ENCODE results near the gene PRKCE.

The PRKCE gene

GRCh38 chr2:46067062-46067461 lies 415.6 kb downstream of the PRKCE start:
- no peak for DNase-seq

GRCh38 chr2:46067501-46068305 lies 416.2 kb downstream of the PRKCE start:
- DNase-seq = no peak

GRCh38 chr2:46068636-46069035 lies 417.2 kb downstream of the PRKCE start:
- no peak for DNase-seq

- no peak for DNase-seq
Measured at GRCh38 chr2:46071074-46071473, 419.6 kb downstream of the PRKCE start.

- no peak for DNase-seq
Measured at GRCh38 chr2:46072101-46072820, 420.8 kb downstream of the PRKCE start.

DNA sequence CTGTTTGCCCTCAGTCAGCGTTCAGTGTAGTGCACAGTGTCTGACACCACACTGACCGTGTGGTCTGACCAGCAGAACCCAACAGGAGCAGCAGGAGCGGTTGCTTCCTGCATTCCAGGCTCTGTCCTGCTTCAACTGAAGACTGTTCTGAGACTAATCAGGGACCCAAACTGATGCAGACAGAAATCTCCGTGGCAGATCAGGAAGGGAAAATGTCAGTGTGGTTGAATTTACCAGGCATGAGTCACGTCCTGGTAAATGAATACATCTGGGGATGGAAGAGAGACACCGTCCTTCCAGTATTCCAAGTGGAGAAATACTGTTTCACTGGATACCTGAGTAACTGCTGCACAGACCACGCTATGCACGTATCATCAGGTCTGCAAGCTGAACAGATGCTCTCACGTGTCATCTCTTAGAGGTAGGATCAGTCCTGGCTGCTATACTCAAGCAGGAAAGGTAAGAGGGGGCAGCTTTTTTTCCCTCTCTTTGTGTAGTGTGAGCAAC lies 422.1 kb downstream of the PRKCE start:
- no peak for DNase-seq

GRCh38 chr2:46074501-46074900 lies 423.0 kb downstream of the PRKCE start:
- DNase-seq = no peak

DNA sequence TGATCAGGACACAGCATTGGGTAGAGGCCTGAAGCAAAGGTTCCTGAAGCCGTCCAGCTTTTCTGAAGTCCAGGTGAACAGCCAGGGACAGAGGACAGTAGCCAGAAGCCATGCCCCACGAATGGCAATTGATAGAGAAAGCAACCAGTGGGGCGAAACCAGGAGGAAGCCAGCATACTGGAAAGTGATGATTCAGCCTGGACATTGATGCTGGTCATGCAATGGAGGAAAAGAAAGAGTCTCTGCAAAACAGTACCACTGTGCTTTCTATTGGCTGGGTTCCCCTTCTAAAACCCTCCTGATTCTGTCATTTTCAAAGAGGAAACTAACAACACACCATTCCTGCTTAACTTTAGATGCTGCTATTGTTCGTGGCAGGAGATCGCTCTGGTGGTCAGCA lies 424.4 kb downstream of the PRKCE start:
- no peak for DNase-seq

- DNase-seq = no peak
Measured at GRCh38 chr2:46076251-46076650, 424.8 kb downstream of the PRKCE start.

- DNase-seq = no peak
Measured at GRCh38 chr2:46076875-46077274, 425.4 kb downstream of the PRKCE start.

GRCh38 chr2:46077522-46078107 lies 426.1 kb downstream of the PRKCE start:
- DNase-seq = no peak

DNA sequence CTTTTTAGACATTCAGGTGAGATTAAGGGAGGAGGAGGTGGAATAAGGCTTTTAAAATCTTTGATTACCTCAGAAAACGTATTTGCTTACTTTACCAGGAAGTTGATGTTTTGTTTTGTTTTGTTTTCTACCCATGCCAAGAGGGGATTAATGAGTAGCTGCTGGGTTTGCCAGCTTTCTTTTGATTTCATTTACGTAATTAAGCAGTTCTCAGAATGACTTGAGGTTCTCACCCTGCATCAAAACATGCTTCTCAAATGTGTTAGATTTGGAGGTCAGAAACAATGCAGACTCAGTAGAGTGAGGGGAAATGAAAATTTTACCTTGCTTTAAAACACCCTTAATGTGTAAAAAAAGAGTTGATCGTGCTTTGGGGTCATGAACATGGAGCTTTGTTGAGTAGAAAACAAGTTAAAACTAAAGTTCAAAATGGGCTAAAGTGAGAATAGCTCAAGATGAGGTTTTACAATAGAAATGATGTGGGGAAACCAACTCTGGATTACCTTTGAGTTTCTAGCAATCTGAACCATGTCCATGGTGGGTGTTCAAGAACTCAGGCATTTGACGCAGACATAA lies 428.6 kb downstream of the PRKCE start:
- no peak for DNase-seq

DNA sequence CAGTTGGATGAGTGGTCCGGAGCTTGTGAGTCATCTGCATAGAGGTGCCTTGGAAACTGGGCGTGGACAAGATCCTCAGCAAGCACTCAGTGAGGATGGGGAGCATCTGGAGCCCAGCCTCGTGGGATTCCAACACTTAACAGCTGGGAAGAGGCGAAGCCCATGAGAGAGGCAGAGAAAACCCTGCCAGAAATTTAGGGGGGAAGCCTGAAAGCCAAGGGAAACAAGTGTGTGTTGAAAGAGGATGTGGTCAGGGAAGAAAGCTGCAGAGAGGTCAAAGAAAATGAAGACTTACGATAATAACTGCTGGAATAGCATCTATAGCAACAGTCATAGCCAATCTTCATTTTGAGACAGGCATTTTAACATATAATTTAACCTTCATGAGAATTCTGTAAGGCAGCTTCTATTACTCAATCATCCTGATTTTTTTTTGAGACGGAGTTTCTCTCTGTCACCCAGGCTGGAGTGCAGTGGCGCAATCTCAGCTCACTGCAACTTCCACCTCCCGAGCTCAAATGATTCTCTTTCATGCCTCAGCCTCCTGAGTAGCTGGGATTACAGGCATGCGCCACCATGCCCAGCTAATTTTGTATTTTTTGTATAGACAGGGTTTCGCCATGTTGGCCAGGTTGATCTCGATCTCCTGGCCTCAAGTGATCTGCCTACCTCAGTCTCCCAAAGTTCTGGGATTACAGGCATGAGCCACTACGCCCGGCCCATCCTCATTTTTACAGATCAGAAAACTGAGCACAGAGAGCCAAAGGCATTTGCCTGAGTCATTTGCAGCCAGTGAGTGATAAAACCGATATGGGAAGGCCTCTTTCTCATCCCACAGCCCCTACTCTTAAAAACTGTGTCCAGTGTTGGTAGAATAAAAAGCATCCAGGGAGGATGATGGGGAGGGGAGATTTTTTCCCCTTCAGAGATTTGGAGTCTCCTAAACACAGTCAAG lies 431.3 kb downstream of the PRKCE start:
- DNase-seq = no peak

- DNase-seq = no peak
Measured at GRCh38 chr2:46086578-46087070, 435.1 kb downstream of the PRKCE start.

DNA sequence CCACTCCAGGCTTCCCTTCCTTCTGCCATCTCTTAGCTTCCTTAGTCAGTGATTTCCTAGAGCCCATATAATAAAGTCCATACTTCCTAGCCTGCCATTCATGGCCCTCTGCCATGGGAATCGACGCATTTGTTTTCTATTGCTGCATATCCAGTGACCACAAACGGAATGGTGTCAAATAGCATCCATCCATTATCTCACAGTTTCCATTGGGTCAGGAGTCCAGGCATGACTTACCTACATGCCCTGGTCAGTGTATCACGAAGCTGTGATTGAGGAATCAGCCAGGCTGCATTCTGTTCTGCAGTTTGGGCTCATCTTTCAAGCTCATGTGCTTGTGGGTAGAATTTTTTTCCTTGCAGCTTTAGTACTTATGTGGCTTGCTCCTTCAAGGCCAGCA lies 436.0 kb downstream of the PRKCE start:
- no peak for DNase-seq

DNA sequence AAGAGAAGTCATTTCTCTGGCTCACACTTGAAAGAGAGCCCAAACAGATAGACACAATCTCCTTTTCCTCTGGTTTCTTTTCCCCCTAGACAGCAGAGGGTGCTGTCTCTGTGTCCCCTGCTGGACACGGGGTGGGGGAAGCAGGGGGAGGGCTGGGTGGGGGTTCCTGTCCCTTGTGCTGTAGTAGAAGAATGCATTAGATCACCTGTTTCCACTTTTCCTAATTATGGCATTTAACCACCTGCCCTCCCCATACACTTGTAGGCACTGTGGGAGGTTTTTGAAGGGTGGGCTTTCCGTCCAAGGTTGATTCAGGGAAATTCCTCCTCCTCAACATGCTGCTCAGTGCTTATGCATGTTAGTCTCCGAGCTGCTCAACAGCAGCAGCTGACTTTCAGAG lies 439.5 kb downstream of the PRKCE start:
- no peak for DNase-seq

GRCh38 chr2:46091961-46092667 lies 440.6 kb downstream of the PRKCE start:
- DNase-seq = no peak

GRCh38 chr2:46094689-46095088 lies 443.2 kb downstream of the PRKCE start:
- no peak for DNase-seq

GRCh38 chr2:46095830-46096229 lies 444.4 kb downstream of the PRKCE start:
- DNase-seq = no peak

GRCh38 chr2:46096260-46096659 lies 444.8 kb downstream of the PRKCE start:
- DNase-seq = no peak

- no peak for DNase-seq
Measured at GRCh38 chr2:46097714-46098480, 446.4 kb downstream of the PRKCE start.
